ENCODE data around the gene PBX3. TPM values are rescaled to one million over a fixed set of nuclear protein-coding genes. Genes with fewer than 3 reads are reported as not detected.

PBX3 gene
- total and polyA plus RNA-seq, 2 donors (not counting 1 experiment from before 2014, with no cell fraction given), result 15.5 to 39.0 TPM

- intact Hi-C loops (cut with micrococcal nuclease), result no loop called here
- H3K27ac ChIP-seq (ENCODE audit: low read length in 2 of 2), result no peak overlapping the region
- DNase-seq (no peak), ATAC-seq (ENCODE audit: low read depth) (no peak)
- no peaks in the 10 kb centered on the region for H3K79me2 ChIP-seq (ENCODE audit: control insufficient read depth, insufficient read depth, low read length)
- H3K27me3 ChIP-seq (replicated peaks in 1 of 4; ENCODE audit: control extremely low read depth in 1 of 4, control insufficient read depth in 3 of 4, insufficient read depth in 4 of 4, low read length in 3 of 4), result no peaks in the 10 kb centered on the region
- CTCF ChIA-PET, result interaction anchor here (0.6 kb wide), 1 partner anchor 349 kb away, joined by 3 read pairs; no protein-coding TSS in a partner anchor
- H3K4me3 ChIP-seq (ENCODE audit: control extremely low read depth in 1 of 5, extremely low read depth in 1 of 5, insufficient read depth in 1 of 5, low read depth in 2 of 5, low read length in 4 of 5), result no peak overlapping the region
- peaks cover 9% of the 10 kb centered on the region for H3K4me1 Mint-ChIP-seq
- POLR2A ChIA-PET, result no interaction called here
- peaks cover 0 to 16% (median 0%) of the 10 kb centered on the region in 3 donors for H3K9me3 ChIP-seq (ENCODE audit: control extremely low read depth in 1 of 3, control insufficient read depth in 2 of 3, insufficient read depth in 1 of 3, low read length in 2 of 3)
- peaks cover 0 to 7% of the 10 kb centered on the region in 2 donors for H3K4me1 ChIP-seq (ENCODE audit: control insufficient read depth in 2 of 2, insufficient read depth in 2 of 2, low read length in 2 of 2)
- no peak overlapping the region for H3K4me3 Mint-ChIP-seq
- H3K9me3 Mint-ChIP-seq (ENCODE audit: insufficient read depth), result peaks cover 4% of the 10 kb centered on the region
- TF ChIP-seq EZH2 (IDR thresholded peaks at IDR 0.05; ENCODE audit: borderline replicate concordance, insufficient read depth, low read depth, low read length, poor library complexity, severe bottlenecking), result no peak
- TF ChIP-seq, protein P1, sequence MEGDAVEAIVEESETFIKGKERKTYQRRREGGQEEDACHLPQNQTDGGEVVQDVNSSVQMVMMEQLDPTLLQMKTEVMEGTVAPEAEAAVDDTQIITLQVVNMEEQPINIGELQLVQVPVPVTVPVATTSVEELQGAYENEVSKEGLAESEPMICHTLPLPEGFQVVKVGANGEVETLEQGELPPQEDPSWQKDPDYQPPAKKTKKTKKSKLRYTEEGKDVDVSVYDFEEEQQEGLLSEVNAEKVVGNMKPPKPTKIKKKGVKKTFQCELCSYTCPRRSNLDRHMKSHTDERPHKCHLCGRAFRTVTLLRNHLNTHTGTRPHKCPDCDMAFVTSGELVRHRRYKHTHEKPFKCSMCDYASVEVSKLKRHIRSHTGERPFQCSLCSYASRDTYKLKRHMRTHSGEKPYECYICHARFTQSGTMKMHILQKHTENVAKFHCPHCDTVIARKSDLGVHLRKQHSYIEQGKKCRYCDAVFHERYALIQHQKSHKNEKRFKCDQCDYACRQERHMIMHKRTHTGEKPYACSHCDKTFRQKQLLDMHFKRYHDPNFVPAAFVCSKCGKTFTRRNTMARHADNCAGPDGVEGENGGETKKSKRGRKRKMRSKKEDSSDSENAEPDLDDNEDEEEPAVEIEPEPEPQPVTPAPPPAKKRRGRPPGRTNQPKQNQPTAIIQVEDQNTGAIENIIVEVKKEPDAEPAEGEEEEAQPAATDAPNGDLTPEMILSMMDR (IDR thresholded peaks at IDR 0.05), result no peak
- WGBS (ENCODE audit: insufficient coverage), result 100% methylated on average over 1 of the region's 3 CpGs
- no peak overlapping the region for H3K9ac ChIP-seq (ENCODE audit: low read length)
- no peaks in the 10 kb centered on the region for H3K27me3 Mint-ChIP-seq
- H3K27ac Mint-ChIP-seq, result no peak overlapping the region
- H2AFZ ChIP-seq (ENCODE audit: insufficient read depth, low read depth, low read length, poor library complexity, severe bottlenecking), result no peak overlapping the region
- peaks cover 0 to 11% of the 10 kb centered on the region in 2 experiments for H3K36me3 ChIP-seq (replicated peaks in 1 of 2; ENCODE audit: control extremely low read depth in 1 of 2, control insufficient read depth in 1 of 2, extremely low read depth in 1 of 2, insufficient read depth in 2 of 2, low read length in 1 of 2)
- no peaks in the 10 kb centered on the region for H4K20me1 ChIP-seq (ENCODE audit: control insufficient read depth, insufficient read depth, low read length, poor library complexity, severe bottlenecking)
- no peak overlapping the region for H3K4me2 ChIP-seq (replicated peaks; ENCODE audit: low read depth, low read length, poor library complexity, severe bottlenecking)
These were observed 223.9 kb downstream of the PBX3 start for GRCh38 chr9:125971050-125971449.

DNA sequence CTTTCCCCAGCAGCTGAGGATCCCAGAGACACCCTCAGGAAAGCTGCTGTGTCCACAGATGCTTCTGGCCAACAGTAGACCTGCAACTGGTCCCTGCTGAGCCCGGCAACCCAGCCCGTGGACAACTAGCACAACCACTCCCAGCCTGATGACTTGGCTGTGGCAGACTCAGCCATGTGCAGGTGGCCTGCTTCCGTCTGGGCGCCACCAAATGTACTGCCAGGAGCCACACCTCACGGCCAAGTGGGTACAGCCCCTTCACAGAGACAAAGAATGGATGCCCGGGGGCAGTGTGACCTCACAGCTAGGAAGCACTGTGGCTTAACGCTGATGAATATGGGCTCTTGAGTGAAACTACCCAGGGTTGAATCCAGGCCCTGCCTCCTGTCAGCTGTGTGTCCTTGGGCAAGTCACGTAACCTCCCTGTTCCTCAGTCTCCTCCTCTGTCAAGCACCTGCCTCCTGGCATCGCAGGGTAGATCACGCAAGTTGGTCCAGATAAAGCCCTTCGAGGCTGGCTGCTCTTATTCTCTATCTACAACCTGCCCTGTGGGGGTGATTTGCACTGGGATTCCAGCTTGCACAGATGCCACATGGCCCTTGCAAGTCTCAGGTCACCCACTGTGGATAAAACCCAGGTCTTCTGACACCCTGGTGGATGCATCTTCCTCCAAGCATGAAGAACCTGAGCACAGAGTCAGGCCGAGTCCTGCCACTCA, 225.0 kb downstream of the PBX3 start:
- H3K79me2 ChIP-seq (ENCODE audit: control insufficient read depth, insufficient read depth, low read length), result no peaks in the 10 kb centered on the region
- H3K9me3 ChIP-seq (ENCODE audit: control extremely low read depth in 1 of 3, control insufficient read depth in 2 of 3, insufficient read depth in 1 of 3, low read length in 2 of 3), result peaks cover 0 to 16% (median 0%) of the 10 kb centered on the region in 3 donors
- intact Hi-C loops (cut with micrococcal nuclease), result no loop called here

More for the DNA sequence above, 225.0 kb downstream of the PBX3 start:
- no peaks in the 10 kb centered on the region for H3K27me3 Mint-ChIP-seq
- ChIA-PET POLR2A (no interaction called here), CTCF (no interaction called here)
- WGBS (ENCODE audit: insufficient coverage), result 93% methylated on average over 10 of the region's 12 CpGs
- H4K20me1 ChIP-seq (ENCODE audit: control insufficient read depth, insufficient read depth, low read length, poor library complexity, severe bottlenecking), result no peaks in the 10 kb centered on the region
- H3K4me1 Mint-ChIP-seq, result peaks cover 9% of the 10 kb centered on the region
- no peak overlapping the region for H3K4me2 ChIP-seq (replicated peaks; ENCODE audit: low read depth, low read length, poor library complexity, severe bottlenecking)
- H3K4me3 Mint-ChIP-seq, result no peak overlapping the region
- no peaks in the 10 kb centered on the region for H3K27me3 ChIP-seq (replicated peaks in 1 of 4; ENCODE audit: control extremely low read depth in 1 of 4, control insufficient read depth in 3 of 4, insufficient read depth in 4 of 4, low read length in 3 of 4)
- ATAC-seq (ENCODE audit: low read depth) (no peak), DNase-seq (no peak)
- H3K9ac ChIP-seq (ENCODE audit: low read length), result no peak overlapping the region
- no peak overlapping the region for H3K27ac ChIP-seq (ENCODE audit: low read length in 2 of 2)
- H3K4me3 ChIP-seq (ENCODE audit: control extremely low read depth in 1 of 5, extremely low read depth in 1 of 5, insufficient read depth in 1 of 5, low read depth in 2 of 5, low read length in 4 of 5), result no peak overlapping the region
- H3K9me3 Mint-ChIP-seq (ENCODE audit: insufficient read depth), result peaks cover 4% of the 10 kb centered on the region
- H3K36me3 ChIP-seq (replicated peaks in 1 of 2; ENCODE audit: control extremely low read depth in 1 of 2, control insufficient read depth in 1 of 2, extremely low read depth in 1 of 2, insufficient read depth in 2 of 2, low read length in 1 of 2), result peaks cover 0 to 3% of the 10 kb centered on the region in 2 experiments
- H3K27ac Mint-ChIP-seq, result no peak overlapping the region
- TF ChIP-seq EZH2 (IDR thresholded peaks at IDR 0.05; ENCODE audit: borderline replicate concordance, insufficient read depth, low read depth, low read length, poor library complexity, severe bottlenecking), result no peak
- TF ChIP-seq, protein P1 (IDR thresholded peaks at IDR 0.05), result no peak
- peaks cover 0 to 7% of the 10 kb centered on the region in 2 donors for H3K4me1 ChIP-seq (ENCODE audit: control insufficient read depth in 2 of 2, insufficient read depth in 2 of 2, low read length in 2 of 2)
- no peak overlapping the region for H2AFZ ChIP-seq (ENCODE audit: insufficient read depth, low read depth, low read length, poor library complexity, severe bottlenecking)

Data from B cell (primary cell).